ENCODE results near the gene STX19.

STX19 gene

GRCh38 chr3:94065122-94065521, 36.7 kb upstream of the STX19 start (continued):
- TF ChIP-seq ZNF239 (tag by site-specific recombination; IDR thresholded peaks at IDR 0.05): no peak

- peaks cover 0 to 25% of the 10 kb centered on the region in 2 experiments; a peak in 1 of 3 replicates for H3K36me3 ChIP-seq (ENCODE audit: control insufficient read depth in 2 of 2, insufficient read depth in 1 of 2, low read length in 2 of 2)
- no peaks in the 10 kb centered on the region for H3K4me1 ChIP-seq (ENCODE audit: control insufficient read depth, insufficient read depth, low read length)
- TF ChIP-seq ZNF37A (tag by site-specific recombination; IDR thresholded peaks at IDR 0.05): no peak
- POLR2A ChIA-PET: no interaction called here
- H3K27ac ChIP-seq (ENCODE audit: extremely low read depth, low read depth, low read length): no peak overlapping the region
- no peak overlapping the region for H3K4me3 ChIP-seq (ENCODE audit: low read depth, low read length)
- H3K9me3 ChIP-seq (ENCODE audit: control insufficient read depth, insufficient read depth, low read depth, low read length): no peaks in the 10 kb centered on the region
- CTCF ChIA-PET: interaction anchor here (0.5 kb wide), 1 partner anchor 61 kb away, joined by 3 read pairs; no protein-coding TSS in a partner anchor
Observed at GRCh38 chr3:94064243-94064860, 36.0 kb upstream of the STX19 start.

GRCh38 chr3:94063496-94064119, 35.2 kb upstream of the STX19 start:
- peak; percentile 39; the same call in 1 of the 2 replicates for TF ChIP-seq ZFHX2 (tag by site-specific recombination; conservative IDR thresholded peaks at IDR 0.05)
- 0 out of 2 replicates have a peak, but pooled peaks have one; percentile 10 for TF ChIP-seq GLIS1 (tag by site-specific recombination; IDR thresholded peaks at IDR 0.05)
- no peak for TF ChIP-seq ZSCAN23 (tag by site-specific recombination; IDR thresholded peaks at IDR 0.05)
- no peak for TF ChIP-seq ZSCAN30 (tag by site-specific recombination; IDR thresholded peaks at IDR 0.05)
- TF ChIP-seq ZNF19 (tag by site-specific recombination; IDR thresholded peaks at IDR 0.05; ENCODE audit: low read depth): no peak
- TF ChIP-seq SP7 (tag by site-specific recombination; IDR thresholded peaks at IDR 0.05): no peak
- no peak for TF ChIP-seq ZNF211 (tag by site-specific recombination; IDR thresholded peaks at IDR 0.05; ENCODE audit: low read depth)
- TF ChIP-seq ZBTB6 (tag by site-specific recombination; IDR thresholded peaks at IDR 0.05): peak; percentile 73; the same call in 1 of the 2 replicates
- TF ChIP-seq ZNF221 (tag by site-specific recombination; IDR thresholded peaks at IDR 0.05; ENCODE audit: borderline replicate concordance): no peak
- TF ChIP-seq ZNF600 (tag by site-specific recombination; IDR thresholded peaks at IDR 0.05): no peak
- TF ChIP-seq EGR2 (tag by site-specific recombination; IDR thresholded peaks at IDR 0.05; ENCODE audit: low read depth): peak; percentile 46; the same call in 1 of the 2 replicates
- no peak for TF ChIP-seq WT1 (tag by site-specific recombination; IDR thresholded peaks at IDR 0.05)
- TF ChIP-seq ZBTB1 (tag by site-specific recombination; IDR thresholded peaks at IDR 0.05): no peak
- POLR2A ChIA-PET: interaction anchor here (1.2 to 1.7 kb wide), 4 partner anchors 17 to 82 kb away, joined by 3 to 11 read pairs (median 4); no protein-coding TSS in a partner anchor
- Histone ChIP-seq H3K4me1 (ENCODE audit: control insufficient read depth, insufficient read depth, low read length) (no peaks in the 10 kb centered on the region), H3K36me3 (ENCODE audit: control insufficient read depth in 2 of 2, insufficient read depth in 1 of 2, low read length in 2 of 2) (peaks cover 0 to 29% of the 10 kb centered on the region in 2 experiments; a peak in 1 of 3 replicates), H3K9me3 (ENCODE audit: control insufficient read depth, insufficient read depth, low read depth, low read length) (no peaks in the 10 kb centered on the region), H3K4me3 (ENCODE audit: low read depth, low read length) (peak overlapping the region; percentile 86), H3K27ac (ENCODE audit: extremely low read depth, low read depth, low read length) (peak overlapping the region; percentile 86)
- CTCF ChIA-PET: interaction anchor here (0.6 kb wide), 1 partner anchor 18 kb away, joined by 3 read pairs; no protein-coding TSS in a partner anchor

GRCh38 chr3:94062513-94063404, 34.4 kb upstream of the STX19 start, which contains the start of the genes DHFR2 and NSUN3:
Gene DHFR2 (minus strand): TSS chr3:94062916. CDS start chr3:94061511, 1,405 bp downstream.
Gene NSUN3 (plus strand): TSS chr3:94063061. CDS start chr3:94063127, 66 bp downstream.
- H3K4me3 ChIP-seq (ENCODE audit: low read depth, low read length): peak within 1 kb of the TSS; percentile 86
- H3K4me1 ChIP-seq (ENCODE audit: control insufficient read depth, insufficient read depth, low read length): no peaks in the 10 kb centered on the region
- H3K9me3 ChIP-seq (ENCODE audit: control insufficient read depth, insufficient read depth, low read depth, low read length): no peaks in the 10 kb centered on the region
- CTCF ChIA-PET: interaction anchor here (0.6 to 1.4 kb wide), 2 partner anchors 19 to 58 kb away, joined by 3 read pairs; no protein-coding TSS in a partner anchor
- POLR2A ChIA-PET: interaction anchor here (0.6 to 1.7 kb wide), 8 partner anchors 13 to 89 kb away, joined by 3 to 12 read pairs (median 4); partner anchors contain the start of gene PROS1
- H3K36me3 ChIP-seq (ENCODE audit: control insufficient read depth in 2 of 2, insufficient read depth in 1 of 2, low read length in 2 of 2): peaks cover 0 to 26% of the 10 kb centered on the region in 2 experiments; a peak in 1 of 3 replicates
- H3K27ac ChIP-seq (ENCODE audit: extremely low read depth, low read depth, low read length): peak within 1 kb of the TSS; percentile 86
- TF ChIP-seq ZNF514 (tag by site-specific recombination; IDR thresholded peaks at IDR 0.05): no peak
- no peak for TF ChIP-seq ZNF423 (tag by site-specific recombination; IDR thresholded peaks at IDR 0.05)
- no peak for TF ChIP-seq ZNF146 (tag by site-specific recombination; IDR thresholded peaks at IDR 0.05)
- TF ChIP-seq ZBTB11 (tag by site-specific recombination; conservative IDR thresholded peaks at IDR 0.05; ENCODE audit: low read depth): peak; percentile 60
- TF ChIP-seq SCRT2 (tag by site-specific recombination; IDR thresholded peaks at IDR 0.05): peak; percentile 77
- no peak for TF ChIP-seq ZNF747 (tag by site-specific recombination; IDR thresholded peaks at IDR 0.05)
- TF ChIP-seq FEZF1 (tag by site-specific recombination; IDR thresholded peaks at IDR 0.05): no peak
- 0 out of 2 replicates have a peak, but pooled peaks have one; percentile 29 for TF ChIP-seq ZNF629 (tag by site-specific recombination; IDR thresholded peaks at IDR 0.05)
- no peak for TF ChIP-seq ZNF239 (tag by site-specific recombination; IDR thresholded peaks at IDR 0.05)
- TF ChIP-seq GLIS2 (tag by site-specific recombination; IDR thresholded peaks at IDR 0.05): no peak
